GM10847 (cell line): Measurements from ENCODE around the gene PODXL.

Experiments used
- POLR2A ChIP-seq: IDR thresholded peaks from 2 replicates; pipeline ENCODE4 v1.6.1; 2011; ENCODE audit not compliant: insufficient read length; ENCODE audit errors: extremely low read depth

PODXL gene

DNA sequence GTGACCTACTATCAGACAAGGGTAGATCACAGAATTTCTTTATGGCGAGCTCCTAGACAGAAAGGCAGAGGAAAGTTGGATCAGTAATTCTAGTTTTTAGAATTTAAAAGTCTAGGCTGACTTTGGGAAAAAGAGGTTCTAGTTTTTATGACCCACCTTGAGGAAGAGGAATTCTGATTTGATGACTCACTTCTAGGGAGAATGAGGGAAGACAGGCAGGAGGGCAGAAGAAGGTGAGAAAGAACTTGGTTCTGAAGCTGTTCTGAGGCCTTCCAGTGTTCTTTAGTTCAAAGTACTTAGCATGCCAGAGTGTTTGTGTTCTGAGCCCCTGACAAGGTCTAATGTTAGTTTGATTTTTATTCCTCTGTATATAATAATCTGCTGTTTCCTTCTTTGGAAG is 97.2 kb downstream of the PODXL start:
- no peak for TF ChIP-seq POLR2A

DNA sequence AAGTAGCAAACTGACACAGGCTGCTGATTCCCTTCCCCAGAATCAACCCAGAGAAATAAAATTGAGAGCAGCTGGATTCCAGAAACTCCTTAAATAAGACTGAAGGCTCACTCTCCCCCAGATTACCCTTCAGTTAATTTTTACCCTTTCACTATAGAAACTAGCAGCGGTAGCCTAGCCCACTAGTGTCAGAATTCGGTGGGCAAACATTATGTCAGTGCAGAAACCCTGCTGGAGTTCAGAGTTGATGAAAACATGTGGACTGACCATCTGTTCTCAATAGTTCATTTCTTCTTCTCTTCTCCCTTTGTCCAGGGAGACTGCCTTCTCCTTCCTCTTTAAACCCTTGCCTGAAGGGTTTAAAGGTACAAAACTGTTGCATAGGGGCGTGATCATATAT is 100.1 kb downstream of the PODXL start:
- no peak for TF ChIP-seq POLR2A

GRCh38 chr7:131455546-131455945 is 100.9 kb downstream of the PODXL start:
- TF ChIP-seq POLR2A = no peak

DNA sequence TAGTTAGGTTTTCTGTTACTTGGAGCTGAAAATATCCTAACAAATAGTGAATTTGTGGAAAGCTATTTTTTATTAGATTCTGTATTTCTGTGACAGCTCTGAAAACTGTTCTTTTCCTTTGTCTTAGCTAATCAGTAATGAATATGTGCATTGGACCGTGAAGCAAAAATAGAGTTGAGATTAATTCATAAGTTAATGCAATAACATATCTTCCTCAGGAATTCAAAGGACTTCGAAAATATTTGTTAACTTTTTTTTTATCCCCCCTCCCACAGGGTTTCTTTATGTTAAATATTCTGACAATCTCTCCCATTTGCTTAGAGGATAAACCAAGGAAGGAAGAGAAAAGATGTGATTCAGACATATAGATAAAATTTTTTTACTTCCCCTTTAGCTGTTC is 101.4 kb downstream of the PODXL start:
- no peak for TF ChIP-seq POLR2A

DNA sequence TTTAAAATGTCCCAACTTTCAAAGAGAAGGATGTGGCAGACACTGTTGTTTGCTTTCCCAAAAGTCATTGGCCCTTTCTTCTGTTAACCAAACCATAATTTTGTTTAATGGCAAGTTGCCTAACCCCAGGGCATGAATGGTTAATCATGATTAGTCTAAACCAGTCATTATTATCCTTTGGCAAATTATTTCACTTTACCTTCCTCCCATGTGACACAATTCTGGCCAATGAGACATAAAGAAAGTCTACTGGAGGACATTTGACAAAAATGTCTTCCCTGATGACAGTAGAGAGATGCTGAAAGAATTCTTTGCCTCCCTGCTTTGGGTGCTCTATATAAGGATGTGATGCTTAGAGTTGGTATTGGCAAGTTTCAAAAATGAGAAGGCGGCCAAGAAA is 101.9 kb downstream of the PODXL start:
- TF ChIP-seq POLR2A = no peak
